ENCODE data around the gene CAMK1.
"Not testable (repeated sequence)": the region's sequence is repeated elsewhere in the genome, so short reads cannot be mapped to it uniquely, and the experiment has no call there.

Gene CAMK1

DNA sequence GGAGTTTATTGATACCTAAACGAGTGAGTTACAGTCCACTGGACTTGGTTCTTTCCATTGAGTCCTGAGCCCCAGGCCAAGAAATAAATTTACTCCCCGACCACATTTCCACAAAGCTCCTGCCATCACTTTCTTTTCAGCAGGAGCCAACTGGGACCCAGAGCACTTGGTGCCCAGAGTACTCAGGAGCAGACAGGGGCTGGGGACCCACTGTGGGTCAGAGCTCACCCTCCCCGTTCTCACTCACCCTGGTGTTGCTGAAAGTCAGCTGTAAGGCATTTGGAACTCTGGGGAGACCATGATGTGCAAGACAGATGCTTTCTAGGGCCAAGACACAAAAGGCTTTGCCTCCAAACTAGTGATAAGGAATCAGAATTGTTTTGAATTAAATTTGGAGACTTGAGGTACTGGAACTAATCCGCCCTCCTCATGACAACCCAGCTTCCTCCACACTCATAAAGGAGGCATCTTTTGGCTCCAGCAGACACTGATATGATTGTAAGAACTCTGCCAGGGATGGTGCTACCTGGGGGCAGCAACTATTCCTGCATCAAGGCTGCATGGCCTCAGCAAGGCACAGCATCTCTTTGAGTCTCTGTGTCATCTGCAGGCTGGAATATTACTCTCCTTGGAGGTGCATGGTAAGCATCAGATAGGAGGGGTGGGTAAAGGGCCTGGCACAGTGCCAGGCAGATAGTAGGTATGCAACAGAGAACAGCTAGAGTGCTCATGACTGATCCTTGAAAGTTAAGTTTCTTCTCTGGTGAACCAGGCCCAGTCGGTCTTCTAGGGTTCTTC, 7.3 kb upstream of the CAMK1 start:
- DNase-seq (ENCODE audit: low spot score in 2 of 2), result no peak
- peaks cover 36% of the 10 kb centered on the region for H3K4me1 Mint-ChIP-seq
- no peaks in the 10 kb centered on the region for H3K27me3 Mint-ChIP-seq
- no peak overlapping the region for H3K27ac Mint-ChIP-seq
- H3K36me3 Mint-ChIP-seq, result no peaks in the 10 kb centered on the region
- H3K4me3 Mint-ChIP-seq, result no peak overlapping the region
- no peaks in the 10 kb centered on the region for H3K9me3 Mint-ChIP-seq
- no peak for ATAC-seq (ENCODE audit: low read depth)

- not testable (repeated sequence) for ATAC-seq (ENCODE audit: low read depth); DNase-seq (ENCODE audit: low spot score in 2 of 2); H3K27me3 Mint-ChIP-seq; H3K9me3 Mint-ChIP-seq; H3K27ac Mint-ChIP-seq; H3K36me3 Mint-ChIP-seq
- Mint-ChIP-seq H3K4me1 (peaks cover 18% of the 10 kb centered on the region), H3K4me3 (peak overlapping the region; percentile 31)
Measured at GRCh38 chr3:9771007-9771406, 1.3 kb upstream of the CAMK1 start.

- peaks cover 9% of the 10 kb centered on the region for H3K27me3 Mint-ChIP-seq
- H3K27ac Mint-ChIP-seq, result no peak overlapping the region
- DNase-seq (ENCODE audit: low spot score in 2 of 2) (no peak), ATAC-seq (ENCODE audit: low read depth) (no peak)
- H3K36me3 Mint-ChIP-seq, result no peaks in the 10 kb centered on the region
- no peaks in the 10 kb centered on the region for H3K9me3 Mint-ChIP-seq
- peaks cover 16% of the 10 kb centered on the region for H3K4me1 Mint-ChIP-seq
- peak overlapping the region; percentile 55 for H3K4me3 Mint-ChIP-seq
Measured at GRCh38 chr3:9770276-9770812, 597 bp upstream of the CAMK1 start.

GRCh38 chr3:9769012-9769411, 735 bp downstream of the CAMK1 start:
- Mint-ChIP-seq H3K4me3 (peak overlapping the region; percentile 60), H3K27ac (no peak overlapping the region), H3K9me3 (no peaks in the 10 kb centered on the region), H3K27me3 (peaks cover 9% of the 10 kb centered on the region), H3K36me3 (no peaks in the 10 kb centered on the region), H3K4me1 (peaks cover 16% of the 10 kb centered on the region)
- no peak for DNase-seq (ENCODE audit: low spot score in 2 of 2)
- ATAC-seq (ENCODE audit: low read depth), result no peak

- no peaks in the 10 kb centered on the region for H3K36me3 Mint-ChIP-seq
- peaks cover 9% of the 10 kb centered on the region for H3K27me3 Mint-ChIP-seq
- peaks cover 16% of the 10 kb centered on the region for H3K4me1 Mint-ChIP-seq
- H3K9me3 Mint-ChIP-seq, result no peaks in the 10 kb centered on the region
- ATAC-seq (ENCODE audit: low read depth), result no peak
- H3K4me3 Mint-ChIP-seq, result no peak overlapping the region
- no peak overlapping the region for H3K27ac Mint-ChIP-seq
- DNase-seq (ENCODE audit: low spot score in 2 of 2), result no peak
Measured at GRCh38 chr3:9768141-9768775, 1.5 kb downstream of the CAMK1 start.

DNA sequence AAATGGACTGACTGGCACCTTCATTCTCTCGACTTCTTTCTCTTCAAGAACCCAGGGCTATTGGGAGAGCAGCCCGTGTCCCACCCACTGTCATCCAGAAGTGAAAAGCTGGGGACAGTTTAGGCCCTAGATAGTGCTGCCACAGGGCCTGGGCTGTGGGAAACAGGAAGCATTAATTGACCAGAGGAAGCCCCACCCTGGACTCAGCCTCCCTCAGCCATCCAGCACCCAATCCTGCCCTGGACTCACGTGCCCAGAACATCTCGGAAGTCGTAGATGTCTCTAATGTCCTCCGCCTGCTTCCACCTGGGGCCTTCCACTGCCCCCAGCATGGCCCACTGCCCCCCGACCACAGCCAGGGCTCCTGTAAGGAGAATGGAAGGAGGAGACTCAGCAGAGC, 2.3 kb downstream of the CAMK1 start:
- DNase-seq (ENCODE audit: low spot score in 2 of 2) (no peak), ATAC-seq (ENCODE audit: low read depth) (no peak)
- H3K9me3 Mint-ChIP-seq, result no peaks in the 10 kb centered on the region
- H3K27me3 Mint-ChIP-seq, result peaks cover 9% of the 10 kb centered on the region
- peaks cover 2% of the 10 kb centered on the region for H3K36me3 Mint-ChIP-seq
- peaks cover 16% of the 10 kb centered on the region for H3K4me1 Mint-ChIP-seq
- H3K4me3 Mint-ChIP-seq, result no peak overlapping the region
- H3K27ac Mint-ChIP-seq, result no peak overlapping the region

DNA sequence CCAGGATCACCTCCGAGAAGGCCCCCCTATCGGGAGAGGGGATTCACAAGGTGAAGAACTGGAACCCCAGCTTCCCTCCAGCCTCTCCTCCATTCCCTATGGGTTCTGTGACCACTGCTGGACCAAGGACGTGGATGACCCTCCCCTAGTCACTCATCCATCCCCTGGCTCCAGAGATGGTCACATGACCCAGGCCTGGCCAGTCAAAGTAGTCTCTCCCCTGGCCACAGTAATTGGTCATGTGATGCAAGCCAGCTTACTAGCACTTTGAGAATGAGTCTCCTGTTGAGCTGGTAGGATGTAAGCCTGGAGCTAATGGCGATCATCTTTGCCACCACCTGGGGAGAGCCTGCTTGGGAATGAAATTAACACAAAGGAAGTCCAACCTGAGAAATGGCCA, 3.9 kb downstream of the CAMK1 start:
- no peak for ATAC-seq (ENCODE audit: low read depth)
- H3K4me1 Mint-ChIP-seq, result peaks cover 16% of the 10 kb centered on the region
- DNase-seq (ENCODE audit: low spot score in 2 of 2), result no peak
- H3K27me3 Mint-ChIP-seq, result peaks cover 9% of the 10 kb centered on the region
- H3K9me3 Mint-ChIP-seq, result no peaks in the 10 kb centered on the region
- H3K36me3 Mint-ChIP-seq, result peaks cover 2% of the 10 kb centered on the region
- no peak overlapping the region for H3K4me3 Mint-ChIP-seq
- no peak overlapping the region for H3K27ac Mint-ChIP-seq

DNA sequence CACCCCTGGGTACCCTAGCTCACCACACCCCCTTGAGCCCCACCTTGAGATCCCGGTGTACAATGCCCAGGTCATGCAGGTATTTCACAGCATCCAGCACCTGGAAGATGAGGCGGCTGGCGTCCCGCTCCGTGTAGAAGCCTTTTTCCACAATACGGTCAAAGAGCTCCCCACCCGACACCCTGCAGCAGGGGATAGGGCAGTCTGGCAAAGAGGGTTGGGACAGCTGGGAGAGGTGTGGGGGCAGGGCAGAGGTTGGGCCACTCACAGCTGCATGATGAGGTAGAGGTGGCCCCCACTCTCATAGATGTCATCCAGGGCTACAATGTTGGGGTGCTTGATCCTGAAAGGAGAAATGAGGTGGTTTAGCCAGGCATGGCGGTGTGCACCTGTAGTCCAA, 6.9 kb downstream of the CAMK1 start:
- H3K27ac Mint-ChIP-seq, result no peak overlapping the region
- no peak for ATAC-seq (ENCODE audit: low read depth)
- no peaks in the 10 kb centered on the region for H3K27me3 Mint-ChIP-seq
- peaks cover 14% of the 10 kb centered on the region for H3K36me3 Mint-ChIP-seq
- no peak for DNase-seq (ENCODE audit: low spot score in 2 of 2)
- H3K4me1 Mint-ChIP-seq, result peaks cover 4% of the 10 kb centered on the region
- H3K4me3 Mint-ChIP-seq, result no peak overlapping the region
- no peaks in the 10 kb centered on the region for H3K9me3 Mint-ChIP-seq

GRCh38 chr3:9761919-9762318, 7.8 kb downstream of the CAMK1 start:
- H3K27ac Mint-ChIP-seq, result no peak overlapping the region
- H3K36me3 Mint-ChIP-seq, result peaks cover 17% of the 10 kb centered on the region
- peaks cover 3% of the 10 kb centered on the region for H3K4me1 Mint-ChIP-seq
- no peak overlapping the region for H3K4me3 Mint-ChIP-seq
- no peaks in the 10 kb centered on the region for H3K27me3 Mint-ChIP-seq
- H3K9me3 Mint-ChIP-seq, result no peaks in the 10 kb centered on the region
- ATAC-seq (ENCODE audit: low read depth) (no peak), DNase-seq (ENCODE audit: low spot score in 2 of 2) (no peak)

DNA sequence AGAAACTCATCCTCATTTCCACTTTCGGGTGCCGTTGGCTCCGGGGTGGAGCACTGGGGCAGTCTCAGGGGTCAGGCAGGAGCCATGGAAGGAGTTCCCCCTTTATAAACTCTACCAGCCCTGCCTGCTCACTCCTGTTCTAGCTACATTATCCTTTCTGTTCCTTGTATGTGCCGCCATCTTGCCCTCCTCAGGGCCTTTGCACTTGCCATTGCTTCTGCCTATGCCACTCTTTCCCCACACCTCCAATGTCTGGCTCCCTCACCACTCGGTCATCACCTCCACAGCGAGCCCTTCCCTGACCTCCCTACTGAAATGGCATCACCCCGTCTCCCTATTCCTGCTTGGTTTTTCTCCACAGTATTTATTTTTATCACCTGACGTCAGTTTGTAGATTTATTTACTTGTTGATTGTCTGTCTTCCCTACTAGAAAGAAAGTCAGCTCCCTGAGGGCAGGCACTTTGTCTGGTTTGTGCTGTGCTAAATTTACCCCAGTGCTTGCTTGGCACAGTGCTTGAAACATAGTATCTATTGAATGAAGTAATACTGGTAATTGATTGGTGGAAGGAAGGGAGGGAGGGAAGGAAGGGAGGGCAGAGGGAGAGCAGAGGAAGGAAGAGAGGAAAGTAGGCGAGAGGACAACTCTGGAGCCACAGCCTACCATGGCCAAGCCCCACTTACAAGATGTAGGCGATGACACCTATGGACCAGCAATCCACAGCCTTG, 8.8 kb downstream of the CAMK1 start:
- Mint-ChIP-seq H3K27ac (no peak overlapping the region), H3K4me3 (no peak overlapping the region), H3K9me3 (no peaks in the 10 kb centered on the region), H3K27me3 (no peaks in the 10 kb centered on the region), H3K36me3 (peaks cover 24% of the 10 kb centered on the region), H3K4me1 (no peaks in the 10 kb centered on the region)
- DNase-seq (ENCODE audit: low spot score in 2 of 2) (no peak), ATAC-seq (ENCODE audit: low read depth) (no peak)

- Mint-ChIP-seq H3K36me3 (peaks cover 26% of the 10 kb centered on the region), H3K27ac (no peak overlapping the region)
Measured at GRCh38 chr3:9757427-9757826, 12.3 kb downstream of the CAMK1 start.

GRCh38 chr3:9754678-9755077, 15.1 kb downstream of the CAMK1 start:
- DNase-seq (ENCODE audit: low spot score in 2 of 2), result no peak

More at GRCh38 chr3:9757427-9757826, 12.3 kb downstream of the CAMK1 start:
- peaks cover 8% of the 10 kb centered on the region for H3K4me1 Mint-ChIP-seq
- DNase-seq (ENCODE audit: low spot score in 2 of 2) (no peak), ATAC-seq (ENCODE audit: low read depth) (no peak)
- no peaks in the 10 kb centered on the region for H3K27me3 Mint-ChIP-seq
- no peak overlapping the region for H3K4me3 Mint-ChIP-seq
- H3K9me3 Mint-ChIP-seq, result no peaks in the 10 kb centered on the region

DNA sequence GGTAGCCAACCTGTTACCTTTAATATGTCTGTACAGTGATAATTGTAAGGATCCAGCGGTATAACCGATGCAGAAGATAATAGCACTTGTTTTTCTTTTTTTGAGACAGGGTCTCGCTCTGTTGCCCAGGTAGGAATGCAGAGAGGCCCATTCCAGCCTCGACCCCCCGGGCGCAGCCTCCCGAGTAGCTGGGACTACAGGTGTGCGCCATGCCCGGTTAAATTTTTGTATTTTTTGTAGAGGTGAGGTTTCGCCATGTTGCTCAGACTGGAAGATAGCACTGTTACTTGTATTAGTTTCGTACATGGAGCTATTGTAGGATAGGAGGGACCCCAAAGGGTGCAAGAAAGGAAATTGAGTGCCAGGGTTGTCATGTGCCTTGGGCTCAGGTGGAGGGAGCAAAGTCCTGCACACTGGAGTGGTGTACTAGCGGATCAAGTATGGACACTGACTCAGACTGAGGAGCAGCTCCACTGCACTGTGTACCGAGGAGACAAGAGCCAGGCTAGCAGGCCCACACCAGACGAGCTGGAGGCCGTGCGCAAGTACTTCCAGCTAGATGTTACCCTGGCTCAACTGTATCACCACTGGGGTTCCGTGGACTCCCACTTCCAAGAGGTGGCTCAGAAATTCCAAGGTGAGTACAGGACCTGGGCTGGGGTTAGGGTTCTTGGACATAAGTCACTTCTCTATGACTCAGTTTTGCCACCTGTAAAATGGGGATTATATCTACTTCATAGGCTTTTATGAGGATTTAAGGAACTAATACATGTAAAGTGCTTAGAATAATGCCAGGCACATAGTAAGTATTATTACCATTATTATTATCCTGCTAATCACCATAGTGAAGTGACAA, 19.0 kb downstream of the CAMK1 start:
- H3K27ac Mint-ChIP-seq, result peak overlapping the region; percentile 80
- no peak for ATAC-seq (ENCODE audit: low read depth)
- H3K36me3 Mint-ChIP-seq, result peaks cover 11% of the 10 kb centered on the region
- no peak for DNase-seq (ENCODE audit: low spot score in 2 of 2)
- H3K27me3 Mint-ChIP-seq, result no peaks in the 10 kb centered on the region
- H3K9me3 Mint-ChIP-seq, result no peaks in the 10 kb centered on the region
- H3K4me1 Mint-ChIP-seq, result peaks cover 26% of the 10 kb centered on the region
- peak overlapping the region; percentile 91 for H3K4me3 Mint-ChIP-seq

More at GRCh38 chr3:9754678-9755077, 15.1 kb downstream of the CAMK1 start:
- Mint-ChIP-seq H3K4me3 (no peak overlapping the region), H3K27ac (no peak overlapping the region), H3K4me1 (peaks cover 23% of the 10 kb centered on the region), H3K9me3 (no peaks in the 10 kb centered on the region), H3K36me3 (peaks cover 27% of the 10 kb centered on the region), H3K27me3 (no peaks in the 10 kb centered on the region)
- no peak for ATAC-seq (ENCODE audit: low read depth)
